Limb (tissue), 2 donors: ENCODE results near the gene MTA2.
A peak's percentile ranks its signal among the peaks of the same experiment; 100 is the strongest.
"Not testable (repeated sequence)": the region's sequence is repeated elsewhere in the genome, so short reads cannot be mapped to it uniquely, and the experiment has no call there.

Source experiments
- DNase-seq, 2 donors: peaks; one replicate each; pipeline ENCODE4 v3.0.0-alpha.2; 2016; ENCODE audit errors: extremely low spot score in 2 of 2

The MTA2 gene

DNA sequence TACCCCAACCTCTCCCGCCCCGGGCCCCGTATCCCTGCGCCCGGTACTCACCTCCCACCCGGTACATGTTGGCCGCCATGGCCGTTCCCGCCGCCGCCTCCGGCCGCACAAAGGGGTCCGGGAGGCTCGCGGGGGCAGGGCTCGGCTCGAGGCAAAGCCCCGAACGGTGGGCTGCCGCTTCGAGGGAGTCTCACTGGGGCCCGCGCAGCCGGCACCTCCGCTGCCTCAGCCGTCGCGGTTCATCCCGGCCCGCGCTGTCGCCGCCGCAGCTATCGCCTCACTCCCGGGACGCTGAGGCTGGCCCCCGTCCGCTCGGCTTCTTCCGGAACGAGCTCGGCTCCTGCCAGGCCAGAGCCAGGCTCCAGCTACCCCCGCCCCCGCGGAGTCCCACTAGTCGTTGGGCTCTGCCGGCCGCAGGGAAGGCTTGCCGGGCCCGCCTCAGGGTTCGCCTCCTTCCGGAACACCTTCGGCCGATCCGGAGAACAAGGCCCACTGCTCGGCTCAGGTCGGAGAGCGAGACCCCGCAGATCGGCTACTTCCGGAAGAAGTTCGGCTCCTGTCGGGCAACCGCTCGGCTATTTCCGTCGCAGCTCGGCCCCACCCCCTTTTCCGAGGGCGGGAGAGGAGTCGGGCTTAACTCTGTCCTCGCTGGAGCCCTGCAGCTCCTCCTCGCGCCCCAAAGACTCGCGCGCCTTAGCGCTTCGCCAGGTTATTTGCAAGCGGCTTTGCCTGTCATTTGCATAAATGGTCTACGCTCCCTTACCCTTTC is at the start of gene MTA2:
MTA2 (minus strand) TSS at position 494 of the 769 bp plus-strand sequence; CDS start at position 79, 415 bp downstream.
- DNase-seq, result peak; percentile 98 to 100

DNA sequence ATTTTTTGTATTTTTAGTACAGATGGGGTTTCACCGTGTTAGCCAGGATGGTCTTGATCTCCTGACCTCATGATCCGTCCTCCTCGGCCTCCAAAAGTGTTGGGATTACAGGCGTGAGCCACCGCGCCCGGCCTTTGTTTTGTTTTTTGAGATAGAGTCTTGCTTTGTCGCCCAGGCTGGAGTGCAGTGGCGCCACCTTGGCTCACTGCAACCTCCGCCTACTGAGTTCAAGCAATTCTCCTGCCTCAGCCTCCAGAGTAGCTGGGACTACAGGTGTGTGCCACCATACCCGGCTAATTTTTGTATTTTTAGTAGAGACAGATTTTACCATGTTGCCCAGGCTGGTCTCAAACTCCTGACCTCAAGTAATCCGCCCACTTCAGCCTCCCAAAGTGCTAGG is 48.6 kb upstream of the MTA2 start:
- DNase-seq, result not testable (repeated sequence)

DNA sequence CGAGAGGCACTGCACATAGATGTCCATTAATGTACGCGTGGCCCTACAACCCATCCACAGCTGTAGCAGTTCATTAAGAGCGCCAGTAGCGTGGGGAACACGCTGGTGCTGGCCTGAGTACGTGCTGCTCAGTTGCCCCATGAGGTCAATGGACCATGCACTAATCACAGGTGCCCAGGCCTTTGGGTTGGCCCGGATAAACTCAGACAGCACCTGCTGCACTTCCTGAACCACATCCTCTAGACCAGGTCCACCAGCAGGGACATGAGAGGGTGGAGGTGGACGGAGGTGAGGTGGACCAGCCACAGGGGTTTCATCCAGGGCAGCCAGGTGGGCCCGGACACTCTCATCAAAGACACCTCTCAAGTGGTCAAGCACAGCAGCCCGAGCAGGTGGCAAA is 47.8 kb upstream of the MTA2 start:
- DNase-seq, result no peak

DNA sequence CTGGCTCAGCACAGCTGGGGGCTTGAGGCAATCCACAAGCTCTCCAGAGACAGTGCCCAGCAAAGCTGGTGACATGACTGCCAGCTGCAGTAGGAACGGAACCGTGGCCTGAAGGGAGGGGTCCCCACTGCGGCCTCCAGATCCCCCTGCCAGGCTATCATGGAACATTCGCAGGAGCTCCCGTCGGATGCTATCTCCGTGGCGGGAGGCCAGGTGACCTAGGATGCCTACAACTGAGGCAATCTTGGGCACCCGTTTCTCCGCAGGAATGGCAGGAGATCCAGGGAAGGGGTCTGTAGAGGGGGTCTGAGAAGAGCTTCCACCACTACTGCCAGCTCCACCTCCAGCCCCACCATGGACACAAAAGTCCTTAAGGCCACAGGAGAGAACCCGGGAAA is 47.3 kb upstream of the MTA2 start:
- no peak for DNase-seq

DNA sequence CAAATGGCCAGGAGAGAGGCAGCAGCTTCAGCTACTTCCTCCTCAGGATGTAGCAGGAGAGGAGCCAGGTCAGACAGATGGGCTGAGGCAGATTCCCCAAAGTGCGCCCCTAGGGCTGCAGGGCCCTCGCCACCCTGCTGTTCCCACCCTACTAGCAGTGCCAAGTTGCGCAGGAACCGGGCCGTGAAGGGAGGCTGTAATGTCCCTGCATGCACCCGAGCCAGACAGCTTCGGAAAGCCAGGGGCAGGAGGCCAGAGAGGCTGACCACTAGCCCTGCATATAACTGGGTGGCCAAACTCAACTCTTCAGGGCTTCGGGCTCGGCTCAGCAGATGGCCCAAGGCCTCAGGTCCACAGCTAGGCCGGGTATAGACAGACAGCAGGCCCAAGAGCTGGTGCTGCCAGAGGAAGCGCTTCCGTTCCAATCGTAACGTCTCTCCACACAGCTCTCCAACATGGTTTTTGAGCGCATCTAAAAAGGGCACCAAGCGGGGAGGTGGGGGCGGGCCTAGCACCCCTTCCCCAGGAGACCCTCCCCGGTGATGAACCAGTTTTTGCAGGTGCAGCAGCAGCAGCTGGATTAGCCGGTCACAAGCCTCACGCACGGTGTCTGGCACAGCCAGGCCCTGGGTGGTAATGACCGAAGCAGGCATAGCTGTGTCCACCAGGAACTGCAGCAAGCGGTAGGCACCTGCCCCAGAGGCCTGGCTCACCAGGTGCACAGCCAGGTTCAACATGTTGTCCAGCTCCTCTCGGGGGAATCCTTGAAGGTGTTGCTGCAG is 46.7 kb upstream of the MTA2 start:
- DNase-seq, result no peak

DNA sequence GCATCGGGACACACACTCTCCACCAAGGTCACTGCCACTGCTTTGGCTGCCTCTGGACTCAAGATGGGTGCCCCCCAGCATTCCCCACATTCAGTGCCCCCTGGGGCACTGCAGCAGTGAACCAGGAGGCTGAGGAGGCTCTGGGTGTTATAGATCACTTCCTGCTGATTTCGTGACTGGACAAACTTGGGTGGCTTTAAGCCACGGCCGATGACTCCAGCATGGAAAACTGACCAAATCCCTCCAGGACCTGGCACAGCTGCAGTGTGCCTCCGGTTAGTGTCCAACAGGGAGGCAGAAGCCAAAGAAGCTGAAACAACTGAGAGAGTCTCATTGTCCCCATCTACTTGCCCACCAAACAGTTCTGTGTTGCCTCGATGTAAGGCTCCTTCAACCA is 45.9 kb upstream of the MTA2 start:
- DNase-seq, result no peak

DNA sequence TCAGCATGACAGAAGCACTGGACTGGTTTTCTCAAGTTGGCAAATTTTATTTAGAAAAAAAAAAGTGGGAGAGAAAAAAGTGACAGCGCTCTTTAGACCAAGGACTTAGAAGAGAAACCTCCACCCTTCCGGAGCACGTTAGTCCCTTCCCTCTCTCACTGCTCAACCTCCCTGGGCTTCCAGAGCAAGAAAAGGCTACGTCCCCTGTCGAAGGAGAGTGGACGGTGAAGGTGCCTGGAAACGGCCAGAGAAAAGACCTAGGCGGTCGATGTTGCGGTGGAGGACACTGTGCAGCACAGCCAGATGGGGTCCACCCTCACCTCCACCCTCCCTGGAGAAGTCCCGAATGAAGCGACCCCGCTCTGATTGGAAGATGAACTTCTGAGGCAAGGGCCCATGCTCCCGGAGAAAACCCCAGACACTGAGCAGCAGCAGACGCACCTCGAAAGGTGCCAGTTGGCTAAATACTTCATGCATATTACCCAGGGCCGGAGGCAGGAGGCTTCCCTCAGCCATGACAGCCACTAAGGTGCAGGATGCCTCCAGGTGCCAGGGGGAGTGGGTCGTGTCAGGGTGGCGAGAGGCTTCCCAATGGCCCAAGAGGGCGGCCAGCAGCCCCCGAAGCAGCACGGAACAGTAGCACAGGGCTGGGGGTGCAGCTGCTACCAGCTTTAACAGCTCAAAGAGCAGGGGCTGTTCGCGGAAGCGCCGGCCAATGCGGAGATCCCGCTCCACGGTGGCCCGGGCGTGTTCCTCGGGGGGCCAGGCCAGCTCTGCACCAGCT is 45.4 kb upstream of the MTA2 start:
- DNase-seq, result no peak

DNA sequence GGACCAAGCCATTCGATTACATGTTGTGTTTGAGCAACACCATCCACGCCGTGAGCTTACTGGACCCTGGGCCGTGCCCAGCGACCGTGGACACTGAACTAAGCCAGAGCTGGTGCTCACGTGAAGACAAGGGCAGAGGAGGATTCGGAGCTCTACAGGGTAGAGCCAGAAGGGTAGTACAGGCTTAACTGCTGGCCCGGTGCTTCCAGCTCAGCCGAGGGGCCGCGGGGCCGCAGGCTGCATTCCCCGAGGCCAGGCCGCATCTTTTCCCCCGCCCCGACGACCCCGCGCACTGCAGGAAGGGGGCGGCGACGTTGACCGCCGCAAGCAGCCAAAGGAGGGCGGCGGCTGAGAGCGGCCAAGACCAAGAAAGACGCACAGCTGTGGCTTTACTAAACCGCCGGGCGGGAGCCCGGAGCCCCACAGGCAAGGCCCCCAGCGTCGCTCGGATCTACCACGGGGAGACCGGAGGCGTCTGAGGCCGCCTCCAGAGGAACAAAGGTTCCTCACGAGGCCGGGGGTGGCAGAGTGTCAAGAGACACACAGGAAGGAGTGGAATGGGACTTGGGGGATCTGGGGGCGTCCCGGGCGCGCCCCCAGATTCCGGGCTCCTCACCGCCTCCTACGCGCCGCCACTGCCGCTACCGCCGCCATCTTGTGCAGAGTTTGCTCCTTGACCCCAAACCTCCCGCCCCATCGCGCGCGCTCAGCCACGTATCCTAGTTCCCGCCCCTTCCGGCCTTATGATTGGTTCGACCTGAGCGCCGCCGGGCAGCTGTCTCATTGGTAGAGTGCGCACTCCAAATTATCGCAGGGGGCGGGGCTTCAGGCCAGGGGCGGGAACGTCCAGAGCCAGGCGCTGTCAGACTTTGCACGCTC is 44.5 kb upstream of the MTA2 start, which contains the start of gene GANAB:
GANAB (minus strand) TSS at position 668 of the 879 bp plus-strand sequence; CDS start at position 654, 14 bp downstream.
- DNase-seq, result peak; percentile 98 to 99

DNA sequence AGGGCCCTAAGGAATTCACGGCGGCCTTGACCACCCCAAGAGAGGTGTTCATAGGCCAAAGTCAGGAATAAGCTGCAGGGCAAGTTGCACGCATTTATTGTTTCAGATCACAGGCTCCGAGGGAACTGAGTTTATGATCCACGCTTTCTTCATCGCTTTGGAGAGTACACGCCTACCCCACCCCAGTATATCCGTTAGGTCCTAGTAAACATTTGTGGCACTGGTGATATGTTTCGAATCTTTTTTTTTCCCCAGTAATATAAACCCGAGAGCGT is 43.9 kb upstream of the MTA2 start:
- DNase-seq, result no peak

DNA sequence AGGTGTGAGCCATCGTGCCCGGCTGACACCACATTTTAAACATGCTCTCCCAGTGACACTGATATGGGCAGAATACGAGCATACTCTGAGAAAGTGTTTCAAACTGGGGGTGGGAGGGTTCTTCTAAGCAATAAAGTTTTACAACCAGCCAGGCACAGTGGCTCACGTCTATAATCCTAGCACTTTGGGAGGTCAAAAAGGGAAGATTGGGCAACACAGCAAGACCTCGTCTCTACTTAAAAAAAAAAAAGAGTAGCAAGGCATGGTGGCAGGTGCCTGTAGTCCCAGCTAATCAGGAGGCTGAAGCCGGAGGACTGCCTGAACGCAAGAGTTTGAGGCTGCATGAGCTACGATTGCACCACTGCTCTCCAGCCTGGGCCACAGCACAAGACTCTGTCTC is 42.6 kb upstream of the MTA2 start:
- DNase-seq, result no peak

DNA sequence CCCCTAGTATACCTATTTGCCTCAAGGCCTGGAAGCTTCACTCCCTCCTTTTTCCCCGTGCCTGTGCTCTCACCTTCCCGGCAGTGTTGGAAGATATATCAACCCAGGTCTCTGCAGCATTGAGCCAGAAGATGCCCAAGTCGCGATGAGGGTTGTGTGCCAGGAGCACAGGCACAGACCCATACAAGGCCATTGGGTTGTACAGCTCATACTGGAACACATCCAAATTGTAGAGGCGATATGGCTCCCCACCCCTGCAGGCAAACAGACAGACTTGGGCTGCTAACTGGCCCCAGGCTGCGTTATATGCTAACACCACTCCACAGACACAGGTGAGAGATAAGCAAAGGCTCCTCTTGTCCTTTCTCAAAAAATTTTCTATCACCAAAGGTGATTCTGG is 30.8 kb upstream of the MTA2 start:
- no peak for DNase-seq

DNA sequence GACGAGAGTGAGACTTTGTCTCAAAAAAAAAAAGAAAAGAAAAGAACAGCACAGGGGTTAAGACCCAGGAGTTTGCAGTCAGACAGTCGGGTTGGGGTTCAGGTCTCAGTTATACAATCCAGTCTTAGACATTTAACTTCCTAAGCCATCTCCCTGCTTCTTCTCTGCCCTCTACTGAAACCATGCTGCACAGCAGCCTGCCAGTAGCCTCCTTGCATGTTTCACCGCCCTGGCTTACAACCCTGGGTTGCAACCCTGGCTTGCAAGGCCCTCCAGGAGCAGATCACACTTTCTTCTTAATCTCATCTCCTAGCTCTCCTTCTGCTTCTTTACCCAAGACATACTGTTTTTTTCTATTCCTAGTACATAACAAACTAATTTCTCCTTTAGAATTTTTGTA is 26.0 kb upstream of the MTA2 start:
- no peak for DNase-seq

DNA sequence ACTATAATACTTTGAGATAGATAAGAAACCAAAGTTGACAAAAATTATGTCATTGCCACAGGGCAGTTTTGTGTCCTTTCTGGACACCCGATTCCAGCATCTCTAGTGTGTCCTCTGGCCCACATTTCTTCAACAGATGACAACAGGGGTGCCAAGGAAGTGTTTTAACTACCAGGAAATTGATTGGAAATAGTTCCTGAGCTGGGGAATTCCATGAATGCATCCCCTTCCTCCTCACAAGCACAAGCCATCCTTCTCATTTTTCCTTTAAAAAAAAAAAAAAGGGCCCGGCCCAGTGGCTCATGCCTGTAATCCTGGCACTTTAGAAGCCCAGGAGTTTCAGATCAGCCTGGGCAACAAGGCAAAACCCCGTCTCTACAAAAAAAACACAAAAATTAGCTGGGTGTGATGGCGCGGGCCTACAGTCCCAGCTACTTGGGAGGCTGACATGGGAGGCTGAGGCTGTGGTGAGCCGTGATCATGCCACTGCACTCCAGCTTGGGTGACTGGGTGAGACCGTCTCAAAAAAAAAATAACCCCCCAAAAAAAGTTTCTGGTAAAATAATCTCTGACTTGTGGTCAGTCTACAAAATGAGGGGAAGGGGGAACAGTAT is 20.9 kb upstream of the MTA2 start:
- DNase-seq, result no peak

DNA sequence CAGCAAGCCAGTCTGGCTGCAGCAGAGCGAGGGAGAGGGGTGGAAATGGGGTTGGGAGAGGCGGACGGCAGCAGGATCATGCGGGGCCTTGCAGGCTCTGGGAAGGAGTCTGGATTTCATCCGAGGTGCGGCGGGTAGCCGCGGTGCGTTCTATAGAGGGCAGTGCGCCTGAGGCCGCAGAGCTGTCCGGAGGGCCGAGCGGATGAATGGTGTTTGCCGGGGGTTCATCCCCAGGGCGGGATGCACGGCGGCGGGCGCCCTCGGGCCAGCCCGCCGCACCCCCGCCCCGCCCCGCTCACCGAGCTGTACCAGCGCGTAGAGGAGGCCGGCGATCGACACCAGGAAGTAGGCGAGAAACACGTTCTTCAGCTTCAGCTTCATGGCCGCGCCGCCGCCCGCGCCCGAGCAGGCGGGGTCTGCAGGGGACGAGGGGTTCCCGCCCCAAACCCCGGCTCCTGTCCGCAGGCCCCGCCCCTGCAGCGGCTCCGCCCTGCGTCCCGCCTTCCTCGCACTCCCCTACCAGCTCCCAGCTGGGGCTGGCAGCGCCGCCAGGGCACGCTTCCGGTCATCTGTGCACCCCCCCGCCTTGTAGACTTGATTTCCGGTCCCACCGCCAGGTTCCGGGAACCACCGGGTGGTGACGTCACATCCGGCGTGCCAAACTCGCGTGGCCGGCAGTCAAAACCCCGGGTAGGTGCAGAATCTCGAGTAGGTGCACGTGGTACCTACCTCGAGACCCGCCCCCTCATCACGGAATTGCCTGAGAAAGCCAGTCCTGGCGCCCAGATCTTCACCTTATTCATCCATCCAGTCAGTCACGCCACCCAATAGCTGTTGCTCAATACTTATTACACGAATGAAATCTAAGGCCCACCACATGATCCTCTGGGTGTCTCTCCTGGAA is 20.2 kb upstream of the MTA2 start, which contains the start of gene B3GAT3:
B3GAT3 (minus strand) TSS at position 420 of the 904 bp plus-strand sequence; CDS start at position 381, 39 bp downstream.
- peak; percentile 93 to 96 for DNase-seq

DNA sequence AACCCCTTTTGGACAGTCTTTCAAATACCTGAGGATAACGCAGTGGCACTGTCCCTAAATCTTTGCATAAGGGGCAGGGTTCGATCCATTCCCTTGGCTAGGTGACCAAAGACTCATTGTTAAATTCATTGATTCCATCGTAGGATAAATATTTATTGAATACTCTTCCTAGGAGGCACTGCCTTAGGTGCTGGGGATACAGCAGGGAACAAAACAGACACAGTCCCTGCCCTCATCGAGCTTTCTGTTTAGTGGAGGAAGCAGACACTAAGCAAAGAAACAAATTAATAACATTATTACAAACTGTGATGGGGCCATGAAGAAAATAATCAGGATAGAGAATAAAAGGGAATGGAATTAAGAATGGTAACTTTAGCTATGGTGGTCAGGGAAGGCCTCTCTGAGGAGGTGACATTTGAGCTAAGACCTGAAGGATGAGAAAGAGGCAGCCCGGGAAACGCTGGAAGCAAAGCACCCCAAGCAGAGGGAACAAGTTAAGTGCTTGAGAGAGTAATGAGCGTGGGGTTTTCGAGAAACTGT is 19.4 kb upstream of the MTA2 start:
- DNase-seq, result no peak

DNA sequence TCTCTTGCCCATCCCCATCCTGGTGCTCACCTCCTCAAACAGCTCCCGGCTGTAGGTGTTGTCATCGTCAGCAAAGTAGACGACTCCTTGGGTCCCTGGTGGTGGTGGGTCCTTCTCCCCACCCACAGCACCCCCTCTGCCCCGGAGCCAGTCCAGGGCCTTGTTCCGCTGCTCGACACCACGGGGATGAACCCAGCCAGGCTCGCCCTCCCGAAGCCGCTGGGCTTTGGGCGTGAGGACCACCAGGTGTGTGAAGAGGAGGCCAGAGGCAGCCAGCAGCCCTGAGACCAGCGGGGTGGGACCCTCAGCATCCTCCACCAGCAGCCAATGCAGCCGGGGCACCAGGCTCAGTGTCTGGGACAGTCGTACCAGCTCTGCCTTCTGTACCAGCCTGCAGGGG is 15.3 kb upstream of the MTA2 start:
- not testable (repeated sequence) for DNase-seq

DNA sequence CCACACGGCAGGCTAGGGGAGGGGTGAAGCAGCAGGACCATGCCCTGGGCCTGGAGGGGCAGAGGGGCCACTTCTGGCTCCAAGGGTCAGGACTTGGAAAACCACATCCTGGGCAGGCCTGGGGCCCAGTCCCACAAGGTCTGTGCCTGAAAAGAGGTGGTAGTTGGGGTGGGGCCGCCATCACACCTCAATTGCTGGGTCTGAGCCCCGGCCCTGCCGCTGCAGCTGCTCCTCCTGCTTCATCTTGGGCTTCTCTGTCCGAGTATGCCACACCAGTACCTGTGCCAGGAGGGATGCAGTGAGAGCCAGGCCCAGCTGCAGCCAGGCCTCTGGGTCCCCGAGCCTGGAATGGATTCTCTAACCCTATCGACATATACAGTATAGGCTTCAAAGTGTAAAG is 13.9 kb upstream of the MTA2 start:
- no peak for DNase-seq

DNA sequence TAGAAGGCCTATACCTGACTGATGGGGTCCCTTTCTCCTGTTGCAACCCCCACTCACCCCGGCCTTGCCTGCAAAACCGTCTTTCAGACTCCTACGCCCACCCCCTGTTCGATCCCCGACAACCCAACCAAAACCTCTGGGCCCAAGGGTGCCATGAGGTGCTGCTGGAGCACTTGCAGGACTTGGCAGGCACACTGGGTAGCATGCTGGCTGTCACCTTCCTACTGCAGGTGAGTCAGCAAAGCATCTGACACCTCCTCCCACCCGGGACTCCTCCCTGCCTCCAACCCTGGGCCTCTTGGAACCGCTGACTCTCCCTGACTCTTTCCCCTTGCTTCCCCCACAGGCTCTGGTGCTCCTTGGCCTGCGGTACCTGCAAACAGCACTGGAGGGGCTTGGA is 12.6 kb upstream of the MTA2 start:
- DNase-seq, result no peak

DNA sequence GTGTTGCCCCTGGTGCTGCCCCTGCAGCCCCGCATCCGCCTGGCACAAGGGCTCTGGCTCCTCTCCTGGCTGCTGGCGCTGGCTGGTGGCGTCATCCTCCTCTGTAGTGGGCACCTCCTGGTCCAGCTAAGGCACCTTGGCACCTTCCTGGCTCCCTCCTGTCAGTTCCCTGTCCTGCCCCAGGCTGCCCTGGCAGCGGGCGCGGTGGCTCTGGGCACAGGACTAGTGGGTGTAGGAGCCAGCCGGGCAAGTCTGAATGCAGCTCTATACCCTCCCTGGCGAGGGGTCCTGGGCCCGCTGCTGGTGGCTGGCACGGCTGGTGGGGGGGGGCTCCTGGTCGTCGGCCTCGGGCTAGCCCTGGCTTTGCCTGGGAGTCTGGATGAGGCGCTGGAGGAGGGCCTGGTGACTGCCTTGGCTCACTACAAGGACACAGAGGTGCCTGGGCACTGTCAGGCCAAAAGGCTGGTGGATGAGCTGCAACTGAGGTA is 11.7 kb upstream of the MTA2 start:
- peak in 1 of 2 donors; percentile 52 for DNase-seq
